Hematopoietic multipotent progenitor cell treated with erythropoietin and hydrocortisone succinate and interleukin-3 and kit ligand, for 17 days (in vitro differentiated cells): ENCODE measurements around the gene OTUD4.

Experiments used
- DNase-seq: peaks from one replicate; pipeline ENCODE4 v3.0.0-alpha.2; 2015; ENCODE audit warnings: low spot score

The OTUD4 gene

DNA sequence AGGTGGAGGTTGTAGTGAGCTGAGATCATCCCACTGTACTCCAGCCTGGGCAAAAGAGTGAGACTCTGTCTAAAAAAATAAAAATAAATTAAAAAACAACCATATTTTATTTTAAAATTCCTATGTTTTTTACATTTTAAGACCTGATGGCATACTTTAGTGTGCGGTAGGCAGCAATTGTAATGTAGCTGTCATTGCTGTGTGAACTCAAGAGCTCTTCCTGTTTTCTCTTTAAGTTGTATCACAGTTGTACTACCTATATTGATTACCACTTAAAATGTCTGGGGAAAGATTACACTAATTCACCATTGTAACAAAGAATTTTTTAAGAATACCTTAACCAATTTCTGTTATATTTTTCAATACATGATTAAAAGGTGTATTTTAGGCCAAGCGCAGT lies 55.0 kb downstream of the OTUD4 start:
- DNase-seq = no peak

DNA sequence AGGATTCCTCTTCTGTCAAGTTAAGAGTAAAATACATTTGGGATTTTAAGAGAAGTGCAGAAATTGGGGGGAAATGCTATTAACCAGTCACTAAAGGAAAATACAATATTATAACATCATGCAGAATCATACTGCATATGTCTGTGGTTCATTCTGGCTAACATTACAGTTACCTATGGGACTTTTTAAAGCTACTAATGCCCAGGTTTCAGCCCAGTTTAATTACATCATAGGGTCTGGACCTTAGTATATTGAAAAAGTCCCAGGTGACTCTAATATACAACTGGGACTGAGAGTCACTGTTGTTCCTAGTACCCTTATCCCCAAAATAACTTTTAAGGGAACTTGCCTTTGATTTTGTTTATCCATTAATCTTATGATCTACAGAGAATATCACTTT lies 72.3 kb downstream of the OTUD4 start:
- no peak for DNase-seq

DNA sequence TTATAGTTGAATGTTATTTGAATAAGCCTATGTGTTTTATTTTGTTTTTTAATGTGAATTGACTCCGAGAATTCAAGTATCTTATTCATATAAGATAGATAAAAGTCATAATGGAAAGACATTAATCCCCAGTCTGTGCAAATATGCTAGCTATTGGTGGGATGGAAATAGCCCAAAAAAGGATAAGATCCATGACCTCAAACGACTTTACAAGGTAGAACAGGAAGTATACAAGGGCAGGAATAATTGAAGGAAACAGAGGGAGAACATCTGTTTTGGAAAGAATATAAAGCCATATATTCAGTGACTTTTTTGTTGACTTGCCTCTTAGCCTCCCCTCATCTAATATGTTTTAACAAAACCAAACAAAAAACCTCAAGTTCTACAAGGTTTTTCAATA lies 73.3 kb downstream of the OTUD4 start:
- DNase-seq = no peak

DNA sequence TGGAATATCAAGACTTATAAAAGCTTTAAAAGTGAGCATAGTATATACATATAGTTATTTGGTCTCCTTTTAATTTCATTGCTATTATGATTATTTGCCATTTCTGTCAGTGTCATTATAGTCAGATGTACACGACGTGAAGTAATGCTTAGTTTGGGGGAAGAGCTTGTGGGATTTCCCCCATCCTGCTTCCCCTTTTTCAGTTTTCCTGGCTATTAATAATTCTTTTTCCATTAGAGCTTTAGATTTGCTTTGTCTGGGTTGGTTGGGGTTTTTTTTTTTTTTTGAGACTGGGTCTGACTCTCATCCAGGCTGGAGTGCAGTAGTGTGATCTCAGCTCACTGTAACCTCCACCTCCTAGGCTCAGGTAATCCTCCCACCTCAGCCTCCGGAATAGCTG lies 76.9 kb downstream of the OTUD4 start:
- DNase-seq = no peak

DNA sequence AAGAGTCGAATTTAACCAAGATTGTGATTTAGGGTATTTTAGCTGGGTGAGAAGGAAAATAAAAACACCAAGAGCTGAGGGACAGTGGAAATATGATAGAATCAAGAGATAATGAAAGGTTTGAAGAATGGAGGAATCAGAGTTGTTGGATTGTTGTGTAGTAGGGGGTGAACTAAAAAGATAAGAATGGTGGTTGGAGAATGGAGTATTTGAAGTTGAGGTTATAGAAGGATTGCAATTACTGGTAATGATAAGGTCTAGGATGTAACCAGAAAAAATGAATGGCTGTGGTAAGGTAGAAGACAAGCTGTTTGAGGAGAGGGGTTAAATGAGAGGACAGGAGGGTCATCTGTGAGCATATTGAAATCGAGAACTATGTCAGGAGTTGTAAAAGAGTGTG lies 77.8 kb downstream of the OTUD4 start:
- DNase-seq = no peak

DNA sequence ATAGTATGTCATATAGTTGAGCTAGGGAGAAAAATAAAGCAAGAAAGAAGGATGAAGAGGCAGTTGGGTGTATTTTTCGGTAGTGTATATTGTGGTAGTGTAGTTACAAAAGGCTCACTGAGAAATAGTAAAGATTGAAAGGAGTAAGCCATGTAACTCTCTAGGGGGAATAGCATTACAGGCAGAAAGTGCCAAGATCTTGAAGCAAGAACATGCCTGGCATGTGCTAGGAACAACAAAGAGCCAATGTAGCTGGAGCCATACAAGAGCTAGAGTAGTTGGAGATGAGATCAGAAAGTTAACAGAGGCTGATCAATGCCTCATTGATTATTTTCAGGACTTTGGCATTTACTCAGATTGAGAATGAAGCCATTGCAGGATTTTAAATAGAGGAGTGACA lies 79.3 kb downstream of the OTUD4 start:
- no peak for DNase-seq

DNA sequence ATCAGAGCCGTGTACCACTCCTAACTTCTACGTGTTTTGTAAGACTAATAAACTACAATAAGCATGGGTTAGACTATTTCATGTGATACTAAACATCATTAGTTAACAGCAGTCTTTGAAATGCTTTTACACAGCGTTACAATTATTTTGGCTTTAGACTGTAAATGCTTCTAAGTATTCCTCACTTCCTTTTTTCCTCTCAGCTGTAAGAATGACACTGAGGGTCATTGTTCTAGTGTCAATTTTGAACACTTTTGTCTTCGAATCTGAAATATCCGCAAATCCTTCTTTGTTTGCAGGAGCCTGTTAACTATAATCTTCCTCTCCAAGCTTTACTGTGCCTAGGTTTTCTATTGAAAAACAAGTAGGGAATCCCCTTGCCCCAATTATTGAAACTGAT lies 80.7 kb downstream of the OTUD4 start:
- DNase-seq = peak; percentile 21

DNA sequence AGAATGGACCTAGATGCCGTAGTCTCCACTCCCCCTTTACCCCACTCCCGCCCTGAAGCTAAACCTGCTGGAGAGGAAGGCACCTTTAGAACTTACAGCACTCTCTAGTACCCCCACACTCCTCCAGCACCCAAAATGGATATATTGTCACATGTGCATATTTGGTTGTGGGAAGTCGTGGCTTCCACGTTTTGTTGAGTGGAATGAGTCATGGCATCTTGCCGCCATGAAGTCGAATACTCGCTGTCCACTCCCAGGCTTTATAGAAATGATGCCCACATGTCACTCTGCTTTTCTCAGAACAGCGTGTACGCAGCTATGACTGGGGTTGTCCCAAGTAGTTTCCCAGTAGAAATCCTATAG lies 81.7 kb downstream of the OTUD4 start:
- peak; percentile 62 for DNase-seq

DNA sequence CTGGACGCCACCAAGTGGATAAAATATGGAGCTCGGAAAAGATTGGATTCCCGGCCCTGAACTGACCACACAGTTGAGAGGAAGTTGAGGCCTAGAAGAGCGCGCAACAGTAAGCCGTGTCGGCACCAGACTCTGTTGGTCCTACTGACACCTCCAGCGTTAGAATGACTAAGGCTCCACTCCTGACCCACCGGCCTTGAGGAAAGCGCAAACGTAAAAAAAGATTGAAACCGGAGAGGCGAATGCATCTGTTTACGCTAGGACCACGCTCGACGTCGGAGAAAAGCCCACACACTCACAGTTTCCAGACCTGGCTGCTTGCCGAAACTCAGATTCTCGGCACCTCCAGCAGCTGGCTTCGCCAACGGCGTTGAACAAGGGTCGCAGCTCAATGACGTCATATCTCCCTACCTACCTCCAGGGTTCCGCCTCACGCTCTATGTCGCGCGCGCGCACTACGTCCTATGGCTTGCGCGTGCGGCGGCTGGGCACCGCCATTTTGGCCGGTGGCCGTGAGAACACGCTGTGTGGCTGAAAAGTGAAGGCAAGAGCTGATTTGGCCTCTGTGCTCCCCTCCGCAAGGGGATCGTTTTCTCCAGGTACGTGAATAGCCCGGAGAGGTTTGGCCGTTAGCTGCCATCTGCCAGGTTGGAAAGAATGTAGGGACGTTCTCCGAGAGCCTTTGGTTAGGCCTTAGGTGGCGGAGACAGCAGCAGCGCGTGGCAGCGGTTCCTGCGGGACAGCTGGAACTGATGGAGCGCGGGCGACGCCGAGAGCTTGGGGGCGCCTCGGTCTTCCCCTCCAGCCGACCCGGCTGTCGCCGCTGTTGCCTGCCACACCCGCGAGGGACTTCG lies 82.3 kb downstream of the OTUD4 start, which contains the start of the genes ABCE1 and ANAPC10:
Gene ABCE1 (plus strand): TSS at position 491 of the 854 bp plus-strand sequence. CDS start 6,102 bp downstream, outside the sequence.
Gene ANAPC10 (minus strand): TSS at position 376 of the 854 bp plus-strand sequence. CDS start 2,097 bp downstream, outside the sequence.
- DNase-seq = peak; percentile 98

DNA sequence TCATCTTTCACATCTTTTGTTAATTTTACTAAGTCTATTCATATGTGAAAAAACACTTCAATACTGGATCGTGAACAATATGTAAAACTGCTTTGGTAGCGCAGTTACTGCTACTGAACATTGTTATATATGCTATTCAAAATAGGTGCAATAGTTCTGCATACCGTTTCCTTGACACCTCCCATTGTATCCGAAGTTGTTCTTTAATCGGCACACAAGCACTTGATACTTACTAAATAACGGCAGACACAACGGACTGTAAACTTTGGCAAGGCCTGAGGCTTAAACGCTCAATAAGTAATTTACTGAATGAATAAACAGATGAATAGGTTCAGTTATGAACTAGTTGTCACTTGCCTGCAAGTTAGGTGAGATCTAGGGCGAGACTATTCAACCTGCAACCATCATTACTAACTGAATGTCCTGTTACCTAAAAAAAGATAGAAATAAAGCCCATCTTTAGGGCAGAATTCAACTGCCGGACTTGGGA lies 83.0 kb downstream of the OTUD4 start:
- DNase-seq = no peak

DNA sequence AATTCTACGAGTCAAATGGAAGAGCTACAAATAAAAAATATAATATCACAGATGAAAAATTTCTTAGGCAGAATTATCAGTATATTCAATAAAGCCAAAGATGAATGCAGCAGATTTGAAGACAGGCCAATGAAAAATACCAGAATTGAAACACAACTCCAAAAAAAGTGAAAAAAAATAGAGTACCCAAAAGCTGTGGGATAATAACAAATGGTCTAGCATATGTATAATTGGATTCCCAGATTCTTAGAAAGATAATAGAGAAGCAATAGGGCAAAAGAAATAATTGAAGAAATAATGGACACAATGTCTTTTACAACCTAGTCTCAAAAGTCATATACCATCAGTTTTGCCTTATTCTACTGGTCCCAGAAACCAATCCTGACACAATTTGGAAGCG lies 86.8 kb downstream of the OTUD4 start:
- DNase-seq = no peak

DNA sequence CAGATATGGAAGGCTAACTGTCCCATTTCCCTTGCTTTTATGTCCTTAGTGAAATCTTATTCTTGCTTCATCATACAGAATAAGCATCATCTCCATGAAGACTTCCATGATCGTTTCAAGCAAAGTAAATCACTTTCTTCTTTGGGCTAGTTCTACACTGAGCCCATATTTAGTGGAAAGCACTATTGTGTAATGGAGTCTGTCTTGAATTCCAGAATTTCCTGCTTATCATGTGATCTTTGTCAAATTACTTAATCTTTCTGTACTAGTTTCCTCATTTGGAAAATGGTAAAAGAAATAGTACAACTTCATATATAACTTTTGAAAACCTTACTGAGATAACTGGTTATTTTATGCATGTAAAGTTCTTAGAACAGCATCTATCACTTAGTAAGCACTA lies 90.0 kb downstream of the OTUD4 start:
- no peak for DNase-seq

DNA sequence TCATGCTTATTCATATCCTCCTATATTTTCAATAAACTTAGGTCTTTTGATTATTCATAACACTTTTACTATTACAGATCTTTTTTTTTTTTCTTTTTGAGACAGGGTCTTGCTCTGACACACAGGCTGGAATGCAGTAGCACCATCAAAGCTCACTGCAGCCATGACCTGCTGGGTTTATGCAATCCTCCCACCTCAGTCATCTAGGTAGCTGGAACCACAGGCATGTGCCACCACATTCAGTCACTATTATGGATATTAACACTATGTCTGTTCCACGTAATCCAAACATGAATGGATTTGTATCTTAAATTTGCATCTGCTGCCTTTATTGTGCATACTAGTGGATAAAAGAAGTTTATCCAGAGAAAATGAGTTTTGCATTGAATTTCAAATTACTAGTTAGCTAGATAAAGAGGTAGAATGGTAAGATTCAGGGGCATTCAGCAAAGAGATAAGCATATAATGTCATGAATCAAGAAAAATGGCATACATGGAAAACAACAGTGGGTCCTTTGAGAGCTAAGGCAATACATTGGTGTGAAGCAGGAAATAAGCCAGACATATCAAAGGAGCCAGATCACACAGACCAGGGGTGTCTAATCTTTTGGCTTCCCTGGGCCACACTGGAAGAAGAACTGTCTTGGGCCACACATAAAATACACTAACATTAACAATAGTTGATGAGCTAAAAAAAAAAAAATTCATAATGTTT lies 96.3 kb downstream of the OTUD4 start:
- no peak for DNase-seq
